Keratinocyte (primary cell): ENCODE measurements around the gene CNN3.

Source experiments
- CTCF ChIP-seq, 3 experiments: IDR thresholded peaks in 1 of 3; conservative IDR thresholded peaks in 1 of 3; optimal IDR thresholded peaks in 1 of 3; 2 replicates in 2 of 3; 3 replicates in 1 of 3; pipeline versions ENCODE3 to v1.5.1; 2011; ENCODE audit warnings: low read length in 3 of 3, mild to moderate bottlenecking in 3 of 3, moderate library complexity in 2 of 3, control low read depth in 1 of 3, inconsistent platforms in 1 of 3; ENCODE audit not compliant: insufficient read depth in 2 of 3; ENCODE audit errors: extremely low read depth in 1 of 3
- EZH2 ChIP-seq: IDR thresholded peaks from one replicate; pipeline ENCODE4 v1.6.1; 2012; ENCODE audit warnings: inconsistent platforms, mild to moderate bottlenecking, low read length, moderate library complexity

- TF ChIP-seq CTCF (optimal IDR thresholded peaks at IDR 0.05 in 1 of 3, IDR thresholded peaks at IDR 0.05 in 1 of 3, conservative IDR thresholded peaks at IDR 0.05 in 1 of 3; ENCODE audit: extremely low read depth in 1 of 3, insufficient read depth in 2 of 3, low read length in 3 of 3): no peak
- no peak for TF ChIP-seq EZH2
Measured at GRCh38 chr1:94929351-94930217, 2.7 kb upstream of the CNN3 start.
